ENCODE measurements around the gene DNAJC2. TPM values are rescaled to one million over a fixed set of nuclear protein-coding genes. Genes with fewer than 3 reads are reported as not detected.

The DNAJC2 gene
- total RNA-seq, 1 experiment from 2014 or later = 33.8 TPM

- no TSS peak for BruUV-seq (replicated peaks)
- Mint-ChIP-seq H3K4me3 (ENCODE audit: low read depth, unreplicated experiment) (no peak overlapping the region), H3K4me1 (ENCODE audit: low read depth, unreplicated experiment) (no peaks in the 10 kb centered on the region), H3K36me3 (ENCODE audit: insufficient read depth, unreplicated experiment) (no peaks in the 10 kb centered on the region), H3K27ac (ENCODE audit: unreplicated experiment) (no peak overlapping the region), H3K9me3 (ENCODE audit: low read depth, unreplicated experiment) (no peaks in the 10 kb centered on the region), H3K27me3 (ENCODE audit: unreplicated experiment) (no peaks in the 10 kb centered on the region)
- DNase-seq = no peak
- intact Hi-C loops (cut with micrococcal nuclease; ENCODE audit: unreplicated experiment) = no loop called here
- TF ChIP-seq CTCF (IDR thresholded peaks at IDR 0.05; ENCODE audit: unreplicated experiment) = no peak
- CTCF ChIA-PET = no interaction called here
Observed at GRCh38 chr7:103388469-103389140, 44.0 kb upstream of the DNAJC2 start.

- H3K27me3 Mint-ChIP-seq (ENCODE audit: unreplicated experiment) = no peaks in the 10 kb centered on the region
- BruUV-seq (replicated peaks) = no TSS peak
- H3K36me3 Mint-ChIP-seq (ENCODE audit: insufficient read depth, unreplicated experiment) = no peaks in the 10 kb centered on the region
- no peaks in the 10 kb centered on the region for H3K4me1 Mint-ChIP-seq (ENCODE audit: low read depth, unreplicated experiment)
- intact Hi-C loops (cut with micrococcal nuclease; ENCODE audit: unreplicated experiment) = no loop called here
- H3K4me3 Mint-ChIP-seq (ENCODE audit: low read depth, unreplicated experiment) = no peak overlapping the region
- TF ChIP-seq CTCF (IDR thresholded peaks at IDR 0.05; ENCODE audit: unreplicated experiment) = no peak
- no peak for DNase-seq
- no peaks in the 10 kb centered on the region for H3K9me3 Mint-ChIP-seq (ENCODE audit: low read depth, unreplicated experiment)
- CTCF ChIA-PET = no interaction called here
- H3K27ac Mint-ChIP-seq (ENCODE audit: unreplicated experiment) = no peak overlapping the region
Observed at GRCh38 chr7:103387242-103387641, 42.7 kb upstream of the DNAJC2 start.

- no peaks in the 10 kb centered on the region for H3K4me1 Mint-ChIP-seq (ENCODE audit: low read depth, unreplicated experiment)
- H3K36me3 Mint-ChIP-seq (ENCODE audit: insufficient read depth, unreplicated experiment) = no peaks in the 10 kb centered on the region
- CTCF ChIA-PET = no interaction called here
- H3K9me3 Mint-ChIP-seq (ENCODE audit: low read depth, unreplicated experiment) = no peaks in the 10 kb centered on the region
- no peak overlapping the region for H3K27ac Mint-ChIP-seq (ENCODE audit: unreplicated experiment)
- H3K27me3 Mint-ChIP-seq (ENCODE audit: unreplicated experiment) = no peaks in the 10 kb centered on the region
- BruUV-seq (replicated peaks) = no TSS peak
- no peak for TF ChIP-seq CTCF (IDR thresholded peaks at IDR 0.05; ENCODE audit: unreplicated experiment)
- intact Hi-C loops (cut with micrococcal nuclease; ENCODE audit: unreplicated experiment) = no loop called here
- H3K4me3 Mint-ChIP-seq (ENCODE audit: low read depth, unreplicated experiment) = no peak overlapping the region
- DNase-seq = no peak
Observed at GRCh38 chr7:103382032-103382402, 37.5 kb upstream of the DNAJC2 start.

- intact Hi-C loops (cut with micrococcal nuclease; ENCODE audit: unreplicated experiment) = no loop called here
- DNase-seq = no peak
- CTCF ChIA-PET = no interaction called here
- Mint-ChIP-seq H3K4me3 (ENCODE audit: low read depth, unreplicated experiment) (no peak overlapping the region), H3K36me3 (ENCODE audit: insufficient read depth, unreplicated experiment) (no peaks in the 10 kb centered on the region), H3K27ac (ENCODE audit: unreplicated experiment) (no peak overlapping the region), H3K27me3 (ENCODE audit: unreplicated experiment) (no peaks in the 10 kb centered on the region), H3K4me1 (ENCODE audit: low read depth, unreplicated experiment) (no peaks in the 10 kb centered on the region), H3K9me3 (ENCODE audit: low read depth, unreplicated experiment) (no peaks in the 10 kb centered on the region)
- TF ChIP-seq CTCF (IDR thresholded peaks at IDR 0.05; ENCODE audit: unreplicated experiment) = no peak
- no TSS peak for BruUV-seq (replicated peaks)
Observed at GRCh38 chr7:103381280-103382031, 36.9 kb upstream of the DNAJC2 start.
